ENCODE results near the gene DYNLT4. TPM values are rescaled to one million over a fixed set of nuclear protein-coding genes. Genes with fewer than 3 reads are reported as not detected.
A peak's percentile ranks its signal among the peaks of the same experiment; 100 is the strongest.

The DYNLT4 gene
- total and polyA plus RNA-seq, 2 of the 13 experiments (the other 11 are each of a cell fraction or from before 2014, with no cell fraction given), result 0.77 TPM; not detected in 1

GRCh38 chr1:44775930-44776729 is 31.0 kb downstream of the DYNLT4 start (continued):
- TF ChIP-seq, protein P1, sequence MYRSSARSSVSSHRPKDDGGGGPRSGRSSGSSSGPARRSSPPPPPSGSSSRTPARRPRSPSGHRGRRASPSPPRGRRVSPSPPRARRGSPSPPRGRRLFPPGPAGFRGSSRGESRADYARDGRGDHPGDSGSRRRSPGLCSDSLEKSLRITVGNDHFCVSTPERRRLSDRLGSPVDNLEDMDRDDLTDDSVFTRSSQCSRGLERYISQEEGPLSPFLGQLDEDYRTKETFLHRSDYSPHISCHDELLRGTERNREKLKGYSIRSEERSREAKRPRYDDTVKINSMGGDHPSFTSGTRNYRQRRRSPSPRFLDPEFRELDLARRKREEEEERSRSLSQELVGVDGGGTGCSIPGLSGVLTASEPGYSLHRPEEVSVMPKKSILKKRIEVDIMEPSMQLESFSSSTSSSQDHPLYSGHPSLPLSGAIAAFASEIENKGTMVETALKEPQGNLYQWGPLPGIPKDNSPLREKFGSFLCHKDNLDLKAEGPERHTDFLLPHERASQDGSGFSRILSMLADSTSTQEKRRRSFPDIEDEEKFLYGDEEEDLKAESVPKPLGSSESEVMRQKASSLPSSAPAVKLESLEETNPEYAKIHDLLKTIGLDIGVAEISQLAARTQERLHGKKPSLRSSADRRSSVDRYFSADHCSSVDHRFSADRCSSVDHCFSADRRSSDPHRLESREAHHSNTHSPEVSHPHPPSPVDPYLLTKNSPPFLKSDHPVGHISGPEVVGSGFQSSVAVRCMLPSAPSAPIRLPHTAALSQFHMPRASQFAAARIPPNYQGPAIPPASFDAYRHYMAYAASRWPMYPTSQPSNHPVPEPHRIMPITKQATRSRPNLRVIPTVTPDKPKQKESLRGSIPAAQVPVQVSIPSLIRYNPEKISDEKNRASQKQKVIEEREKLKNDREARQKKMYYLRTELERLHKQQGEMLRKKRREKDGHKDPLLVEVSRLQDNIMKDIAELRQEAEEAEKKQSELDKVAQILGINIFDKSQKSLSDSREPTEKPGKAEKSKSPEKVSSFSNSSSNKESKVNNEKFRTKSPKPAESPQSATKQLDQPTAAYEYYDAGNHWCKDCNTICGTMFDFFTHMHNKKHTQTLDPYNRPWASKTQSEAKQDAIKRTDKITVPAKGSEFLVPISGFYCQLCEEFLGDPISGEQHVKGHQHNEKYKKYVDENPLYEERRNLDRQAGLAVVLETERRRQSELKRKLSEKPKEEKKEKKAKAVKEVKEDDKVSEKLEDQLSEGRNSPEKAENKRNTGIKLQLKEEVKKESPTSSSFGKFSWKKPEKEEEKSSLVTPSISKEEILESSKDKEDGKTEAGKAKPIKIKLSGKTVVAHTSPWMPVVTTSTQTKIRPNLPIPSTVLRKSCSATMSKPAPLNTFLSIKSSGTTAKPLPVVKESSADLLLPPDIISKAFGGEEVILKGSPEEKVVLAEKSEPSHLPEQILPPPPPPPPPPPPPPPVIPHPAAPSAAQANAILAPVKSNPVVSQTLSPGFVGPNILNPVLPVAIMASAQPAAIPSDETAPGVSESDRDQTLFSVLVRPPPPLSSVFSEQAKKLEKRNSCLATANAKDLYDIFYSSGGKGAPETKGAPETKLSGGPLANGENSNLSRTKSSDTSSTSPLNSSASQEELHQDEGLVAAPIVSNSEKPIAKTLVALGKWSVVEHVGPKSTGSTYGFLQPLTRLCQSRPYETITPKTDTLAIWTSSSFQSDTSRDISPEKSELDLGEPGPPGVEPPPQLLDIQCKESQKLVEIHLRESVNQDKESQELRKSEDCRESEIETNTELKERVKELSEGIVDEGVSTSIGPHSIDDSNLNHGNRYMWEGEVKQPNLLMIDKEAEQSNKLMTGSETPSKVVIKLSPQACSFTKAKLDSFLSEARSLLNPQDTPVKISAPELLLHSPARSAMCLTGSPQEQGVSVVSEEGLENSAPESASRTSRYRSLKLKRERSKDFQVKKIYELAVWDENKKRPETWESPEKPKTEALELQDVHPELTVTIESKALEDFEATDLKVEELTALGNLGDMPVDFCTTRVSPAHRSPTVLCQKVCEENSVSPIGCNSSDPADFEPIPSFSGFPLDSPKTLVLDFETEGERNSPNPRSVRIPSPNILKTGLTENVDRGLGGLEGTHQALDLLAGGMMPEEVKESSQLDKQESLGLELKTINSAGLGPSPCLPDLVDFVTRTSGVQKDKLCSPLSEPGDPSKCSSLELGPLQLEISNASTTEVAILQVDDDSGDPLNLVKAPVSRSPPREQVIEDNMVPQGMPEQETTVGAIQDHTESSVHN (CRISPR knock-in tag; IDR thresholded peaks at IDR 0.05), result 0 out of 2 replicates have a peak, but pooled peaks have one; percentile 2
- TF ChIP-seq, protein P2, sequence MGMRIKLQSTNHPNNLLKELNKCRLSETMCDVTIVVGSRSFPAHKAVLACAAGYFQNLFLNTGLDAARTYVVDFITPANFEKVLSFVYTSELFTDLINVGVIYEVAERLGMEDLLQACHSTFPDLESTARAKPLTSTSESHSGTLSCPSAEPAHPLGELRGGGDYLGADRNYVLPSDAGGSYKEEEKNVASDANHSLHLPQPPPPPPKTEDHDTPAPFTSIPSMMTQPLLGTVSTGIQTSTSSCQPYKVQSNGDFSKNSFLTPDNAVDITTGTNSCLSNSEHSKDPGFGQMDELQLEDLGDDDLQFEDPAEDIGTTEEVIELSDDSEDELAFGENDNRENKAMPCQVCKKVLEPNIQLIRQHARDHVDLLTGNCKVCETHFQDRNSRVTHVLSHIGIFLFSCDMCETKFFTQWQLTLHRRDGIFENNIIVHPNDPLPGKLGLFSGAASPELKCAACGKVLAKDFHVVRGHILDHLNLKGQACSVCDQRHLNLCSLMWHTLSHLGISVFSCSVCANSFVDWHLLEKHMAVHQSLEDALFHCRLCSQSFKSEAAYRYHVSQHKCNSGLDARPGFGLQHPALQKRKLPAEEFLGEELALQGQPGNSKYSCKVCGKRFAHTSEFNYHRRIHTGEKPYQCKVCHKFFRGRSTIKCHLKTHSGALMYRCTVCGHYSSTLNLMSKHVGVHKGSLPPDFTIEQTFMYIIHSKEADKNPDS (CRISPR knock-in tag; IDR thresholded peaks at IDR 0.05), result no peak
- TF ChIP-seq GLMP (CRISPR knock-in tag; IDR thresholded peaks at IDR 0.05; ENCODE audit: borderline replicate concordance), result no peak
- TF ChIP-seq, protein P3, sequence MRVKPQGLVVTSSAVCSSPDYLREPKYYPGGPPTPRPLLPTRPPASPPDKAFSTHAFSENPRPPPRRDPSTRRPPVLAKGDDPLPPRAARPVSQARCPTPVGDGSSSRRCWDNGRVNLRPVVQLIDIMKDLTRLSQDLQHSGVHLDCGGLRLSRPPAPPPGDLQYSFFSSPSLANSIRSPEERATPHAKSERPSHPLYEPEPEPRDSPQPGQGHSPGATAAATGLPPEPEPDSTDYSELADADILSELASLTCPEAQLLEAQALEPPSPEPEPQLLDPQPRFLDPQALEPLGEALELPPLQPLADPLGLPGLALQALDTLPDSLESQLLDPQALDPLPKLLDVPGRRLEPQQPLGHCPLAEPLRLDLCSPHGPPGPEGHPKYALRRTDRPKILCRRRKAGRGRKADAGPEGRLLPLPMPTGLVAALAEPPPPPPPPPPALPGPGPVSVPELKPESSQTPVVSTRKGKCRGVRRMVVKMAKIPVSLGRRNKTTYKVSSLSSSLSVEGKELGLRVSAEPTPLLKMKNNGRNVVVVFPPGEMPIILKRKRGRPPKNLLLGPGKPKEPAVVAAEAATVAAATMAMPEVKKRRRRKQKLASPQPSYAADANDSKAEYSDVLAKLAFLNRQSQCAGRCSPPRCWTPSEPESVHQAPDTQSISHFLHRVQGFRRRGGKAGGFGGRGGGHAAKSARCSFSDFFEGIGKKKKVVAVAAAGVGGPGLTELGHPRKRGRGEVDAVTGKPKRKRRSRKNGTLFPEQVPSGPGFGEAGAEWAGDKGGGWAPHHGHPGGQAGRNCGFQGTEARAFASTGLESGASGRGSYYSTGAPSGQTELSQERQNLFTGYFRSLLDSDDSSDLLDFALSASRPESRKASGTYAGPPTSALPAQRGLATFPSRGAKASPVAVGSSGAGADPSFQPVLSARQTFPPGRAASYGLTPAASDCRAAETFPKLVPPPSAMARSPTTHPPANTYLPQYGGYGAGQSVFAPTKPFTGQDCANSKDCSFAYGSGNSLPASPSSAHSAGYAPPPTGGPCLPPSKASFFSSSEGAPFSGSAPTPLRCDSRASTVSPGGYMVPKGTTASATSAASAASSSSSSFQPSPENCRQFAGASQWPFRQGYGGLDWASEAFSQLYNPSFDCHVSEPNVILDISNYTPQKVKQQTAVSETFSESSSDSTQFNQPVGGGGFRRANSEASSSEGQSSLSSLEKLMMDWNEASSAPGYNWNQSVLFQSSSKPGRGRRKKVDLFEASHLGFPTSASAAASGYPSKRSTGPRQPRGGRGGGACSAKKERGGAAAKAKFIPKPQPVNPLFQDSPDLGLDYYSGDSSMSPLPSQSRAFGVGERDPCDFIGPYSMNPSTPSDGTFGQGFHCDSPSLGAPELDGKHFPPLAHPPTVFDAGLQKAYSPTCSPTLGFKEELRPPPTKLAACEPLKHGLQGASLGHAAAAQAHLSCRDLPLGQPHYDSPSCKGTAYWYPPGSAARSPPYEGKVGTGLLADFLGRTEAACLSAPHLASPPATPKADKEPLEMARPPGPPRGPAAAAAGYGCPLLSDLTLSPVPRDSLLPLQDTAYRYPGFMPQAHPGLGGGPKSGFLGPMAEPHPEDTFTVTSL (CRISPR knock-in tag; IDR thresholded peaks at IDR 0.05; ENCODE audit: borderline replicate concordance), result no peak; the same call in 1 of the 2 replicates
- TF ChIP-seq MTF1 (CRISPR knock-in tag; IDR thresholded peaks at IDR 0.05), result no peak
- no peak for TF ChIP-seq GATA4 (IDR thresholded peaks at IDR 0.05; ENCODE audit: borderline replicate concordance, low read depth)
- TF ChIP-seq JARID2 (CRISPR knock-in tag; IDR thresholded peaks at IDR 0.05; ENCODE audit: insufficient replicate concordance), result no peak
- no peak for TF ChIP-seq KLF6 (CRISPR knock-in tag; IDR thresholded peaks at IDR 0.05)
- no peak for TF ChIP-seq KAT8 (CRISPR knock-in tag; IDR thresholded peaks at IDR 0.05)
- TF ChIP-seq SNAPC2 (CRISPR knock-in tag; IDR thresholded peaks at IDR 0.05), result no peak
